Measurements from ENCODE around the gene DPP7.
"Not testable (repeated sequence)": the region's sequence is repeated elsewhere in the genome, so short reads cannot be mapped to it uniquely, and the experiment has no call there.

The DPP7 gene

DNA sequence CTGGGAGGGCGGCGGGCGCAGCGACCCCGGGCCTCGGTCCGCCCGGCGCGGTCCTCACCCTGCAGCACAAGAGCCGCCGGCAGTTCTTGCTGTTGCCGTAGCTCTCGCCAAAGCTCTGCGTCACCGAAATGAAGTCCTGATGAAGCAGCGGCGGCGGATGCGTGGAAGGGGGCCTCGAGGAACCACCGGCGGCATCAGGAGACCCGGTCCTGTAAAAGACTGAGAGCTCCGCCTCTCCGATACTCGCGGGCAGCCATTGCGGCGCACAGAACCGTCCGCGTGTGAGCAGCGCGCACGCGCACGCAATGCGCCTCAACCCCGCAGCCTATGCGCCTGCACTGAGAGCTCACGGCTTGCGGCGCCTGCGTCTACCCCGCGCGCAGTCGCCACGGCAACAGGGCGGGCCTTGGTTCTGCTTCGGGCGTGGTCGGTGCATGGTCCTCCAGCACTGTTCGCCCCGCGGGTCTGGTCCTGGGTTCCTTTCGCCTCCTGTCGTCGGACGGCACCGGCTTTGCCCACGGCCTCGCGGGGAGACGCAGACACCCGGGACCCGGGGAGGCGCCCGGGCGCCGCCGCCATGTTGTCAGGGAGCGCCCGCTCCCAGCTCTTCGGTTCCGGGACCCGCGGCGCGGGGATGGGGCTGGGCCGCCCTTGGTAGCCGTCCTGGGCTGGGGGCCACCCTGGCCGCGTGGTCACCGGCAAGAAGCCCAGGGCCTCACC, 15.1 kb upstream of the DPP7 start:
- DNase-seq = peak; percentile 94

DNA sequence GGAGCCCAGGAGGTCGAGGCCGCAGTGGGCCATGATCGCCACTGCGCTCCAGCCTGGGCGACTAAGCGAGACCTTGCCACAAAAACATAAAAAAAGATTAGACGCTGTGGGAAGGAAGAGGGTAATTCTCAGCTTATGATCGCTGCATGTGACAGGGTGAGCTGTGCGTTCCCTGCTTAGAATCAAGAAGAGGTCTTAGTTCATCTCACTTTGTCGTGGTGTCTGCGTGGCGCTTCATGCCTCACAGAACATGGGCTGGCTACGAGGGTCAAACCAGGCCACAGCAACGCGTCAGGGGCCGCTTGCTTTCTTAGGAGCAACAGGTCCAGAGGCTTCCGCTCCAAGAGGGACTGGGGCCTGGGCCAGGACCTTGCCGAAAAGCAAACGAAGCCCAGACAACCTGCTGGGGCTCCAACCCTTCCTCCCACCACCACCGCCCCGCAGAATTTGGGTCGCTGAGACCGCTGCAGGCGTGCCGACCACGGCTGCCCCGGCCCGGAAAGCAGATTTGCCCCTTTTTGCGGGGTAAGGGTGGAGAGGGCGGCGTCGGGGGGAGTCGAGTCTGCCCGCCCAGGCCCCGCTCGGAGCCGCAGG, 14.4 kb upstream of the DPP7 start:
- no peak for DNase-seq

DNA sequence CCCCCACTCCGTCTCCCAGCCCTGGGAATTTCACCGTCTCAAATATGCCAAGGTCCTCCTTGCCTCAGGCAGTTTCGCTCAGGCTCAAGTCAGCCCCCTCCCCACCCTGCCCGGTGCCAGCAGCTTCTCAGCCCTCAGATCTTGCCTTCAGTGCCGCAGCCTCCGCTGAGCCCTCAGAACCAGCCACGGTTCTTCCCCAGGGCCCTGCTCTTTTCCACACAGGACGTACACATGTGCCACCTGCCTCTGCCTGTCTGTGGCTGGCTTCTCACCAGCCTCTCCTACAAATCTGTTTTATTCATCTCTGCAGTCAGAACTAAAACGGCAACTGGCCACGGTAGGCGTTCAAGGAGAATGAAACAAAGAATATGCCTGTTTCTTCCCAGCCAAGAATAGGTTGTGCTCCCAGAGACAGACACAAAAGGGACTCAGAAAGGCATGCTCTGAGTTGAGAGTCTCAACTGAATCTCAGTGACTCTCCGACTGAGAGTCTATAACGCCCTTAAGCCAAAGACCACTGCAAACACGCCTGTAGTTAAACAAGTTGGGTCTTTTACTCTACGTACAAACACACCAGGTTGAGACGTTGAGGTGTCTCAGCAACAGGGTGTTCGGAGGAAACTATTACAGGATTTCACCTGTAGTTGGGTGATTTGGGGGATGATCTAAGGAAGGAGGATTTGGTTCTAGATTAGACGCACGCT, 13.8 kb upstream of the DPP7 start:
- DNase-seq = no peak

DNA sequence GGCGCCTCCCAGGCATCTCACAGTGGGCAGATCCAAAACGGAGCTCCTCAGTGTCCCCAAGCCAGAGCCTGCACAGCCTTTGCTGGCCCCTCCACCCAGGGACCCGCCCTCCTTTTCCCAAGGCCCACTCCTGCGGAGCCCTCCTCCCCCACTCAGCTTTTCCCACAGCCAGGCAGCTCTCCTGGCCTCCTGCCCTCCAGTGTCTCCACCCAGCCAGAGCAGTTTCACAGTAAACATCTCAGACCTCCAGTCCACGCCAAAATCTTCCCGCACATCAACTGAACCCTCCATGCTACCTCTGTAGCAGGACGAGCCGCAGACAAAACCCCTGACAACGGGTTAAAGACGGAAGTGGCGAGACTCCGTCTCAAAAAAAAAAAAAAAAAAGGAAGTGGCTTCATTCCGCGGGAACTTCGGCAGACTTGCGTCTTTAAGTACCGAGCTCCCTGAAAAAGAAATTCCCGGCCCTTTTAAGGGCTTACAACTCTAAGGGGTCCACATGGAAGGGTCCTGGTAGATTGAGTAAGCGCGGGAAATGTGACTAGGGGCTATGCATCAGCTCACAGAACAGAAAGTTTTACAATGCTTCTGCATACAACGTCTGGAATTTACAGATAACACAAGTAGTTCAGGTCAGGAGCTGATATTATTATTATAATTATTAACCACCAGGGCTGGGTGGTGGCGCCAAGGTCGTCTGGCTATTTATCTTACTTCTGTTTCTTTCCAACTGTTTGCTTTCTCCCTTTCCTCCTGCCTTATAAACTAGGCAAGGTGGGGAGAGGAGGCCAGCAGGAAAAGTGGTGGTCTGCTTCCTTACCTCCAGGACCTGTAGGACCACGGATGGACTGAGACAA, 13.0 kb upstream of the DPP7 start:
- DNase-seq = no peak

DNA sequence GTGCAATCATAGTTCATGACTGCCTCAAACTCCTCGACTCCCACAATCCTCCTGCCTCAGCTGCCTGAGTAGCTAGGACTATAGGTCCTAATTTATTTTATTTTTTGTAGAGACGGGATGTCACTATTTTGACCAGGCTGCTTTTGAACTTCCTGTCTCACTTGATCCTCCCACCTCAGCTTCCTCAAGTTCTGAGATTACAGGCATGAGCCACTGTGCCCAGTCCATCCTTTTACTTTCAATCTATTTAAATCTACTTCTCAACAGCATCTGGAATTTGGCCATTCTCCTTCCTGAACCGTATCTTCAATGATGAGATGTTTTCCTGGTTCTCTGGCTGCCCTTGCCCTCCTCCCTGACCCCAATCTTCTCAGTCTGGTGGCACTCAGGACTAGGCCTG, 12.3 kb upstream of the DPP7 start:
- no peak for DNase-seq

DNA sequence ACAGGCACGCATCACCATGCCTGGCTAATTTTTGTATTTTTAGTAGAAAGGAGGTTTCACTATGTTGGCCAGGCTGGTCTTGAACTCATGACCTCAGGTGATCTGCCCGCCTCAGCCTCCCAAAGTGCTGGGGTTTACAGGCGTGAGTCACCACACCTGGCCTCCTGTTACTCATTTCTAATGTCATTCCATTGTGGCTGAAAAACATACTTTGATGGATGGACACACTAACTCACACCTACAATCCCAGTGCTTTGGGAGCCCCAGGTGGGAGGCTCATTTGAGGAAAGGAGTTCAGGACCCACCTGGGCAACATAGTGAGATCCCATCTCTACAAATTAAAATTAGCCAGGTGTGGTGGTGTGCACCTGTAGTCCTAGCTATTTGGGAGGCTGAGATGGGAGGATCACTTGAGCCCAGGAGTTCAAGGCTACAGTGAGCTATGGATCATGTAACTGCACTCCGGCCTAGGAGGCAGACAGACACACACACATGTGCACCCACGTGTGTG, 9.5 kb upstream of the DPP7 start:
- DNase-seq = not testable (repeated sequence)

DNA sequence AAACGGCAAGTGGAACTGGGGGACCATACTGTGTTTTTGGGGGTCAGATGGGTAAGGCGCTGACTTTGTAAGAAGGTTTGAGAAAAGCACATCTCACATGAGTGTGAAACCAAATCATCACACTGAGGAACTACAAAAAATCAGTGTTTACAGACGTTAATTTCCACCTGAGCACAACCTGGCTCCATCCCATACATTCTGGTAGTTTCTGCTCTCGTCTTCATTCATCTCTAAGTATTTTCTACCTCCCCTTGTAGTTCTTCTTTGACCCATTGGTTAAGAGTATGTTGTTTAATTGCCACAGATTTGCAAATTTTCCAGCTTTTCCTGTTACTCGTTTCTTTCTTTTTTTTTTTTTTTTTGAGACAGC, 8.9 kb upstream of the DPP7 start:
- no peak for DNase-seq

DNA sequence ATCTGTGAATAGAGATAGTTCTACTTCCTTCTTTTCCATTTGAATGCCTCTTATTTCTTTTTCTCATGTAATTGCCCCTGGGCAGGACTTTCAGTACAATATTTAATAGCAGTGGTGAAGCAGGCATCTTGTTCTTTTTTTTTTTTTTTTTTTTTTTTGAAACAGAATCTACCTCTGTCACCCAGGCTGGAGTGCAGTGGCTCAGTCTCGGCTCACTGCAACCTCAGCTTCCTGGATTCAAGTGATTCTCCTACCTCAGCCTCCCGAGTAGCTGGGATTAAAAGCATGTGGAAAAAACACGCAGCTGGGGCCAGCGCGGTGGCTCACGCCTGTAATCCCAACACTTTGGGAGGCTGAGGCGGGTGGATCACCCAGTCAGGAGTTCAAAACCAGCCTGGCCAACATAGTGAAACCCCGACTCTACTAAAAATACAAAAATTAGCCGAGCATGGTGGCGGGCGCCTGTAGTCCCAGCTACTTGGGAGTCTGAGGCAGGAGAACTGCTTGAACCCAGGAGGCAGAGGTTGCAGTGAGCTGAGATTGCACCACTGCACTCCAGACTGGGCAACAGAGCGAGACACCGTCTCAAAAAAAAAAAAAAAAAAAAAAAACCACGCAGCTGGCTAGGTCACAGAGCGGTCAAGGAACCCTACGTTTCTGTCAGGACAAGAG, 8.4 kb upstream of the DPP7 start:
- not testable (repeated sequence) for DNase-seq

DNA sequence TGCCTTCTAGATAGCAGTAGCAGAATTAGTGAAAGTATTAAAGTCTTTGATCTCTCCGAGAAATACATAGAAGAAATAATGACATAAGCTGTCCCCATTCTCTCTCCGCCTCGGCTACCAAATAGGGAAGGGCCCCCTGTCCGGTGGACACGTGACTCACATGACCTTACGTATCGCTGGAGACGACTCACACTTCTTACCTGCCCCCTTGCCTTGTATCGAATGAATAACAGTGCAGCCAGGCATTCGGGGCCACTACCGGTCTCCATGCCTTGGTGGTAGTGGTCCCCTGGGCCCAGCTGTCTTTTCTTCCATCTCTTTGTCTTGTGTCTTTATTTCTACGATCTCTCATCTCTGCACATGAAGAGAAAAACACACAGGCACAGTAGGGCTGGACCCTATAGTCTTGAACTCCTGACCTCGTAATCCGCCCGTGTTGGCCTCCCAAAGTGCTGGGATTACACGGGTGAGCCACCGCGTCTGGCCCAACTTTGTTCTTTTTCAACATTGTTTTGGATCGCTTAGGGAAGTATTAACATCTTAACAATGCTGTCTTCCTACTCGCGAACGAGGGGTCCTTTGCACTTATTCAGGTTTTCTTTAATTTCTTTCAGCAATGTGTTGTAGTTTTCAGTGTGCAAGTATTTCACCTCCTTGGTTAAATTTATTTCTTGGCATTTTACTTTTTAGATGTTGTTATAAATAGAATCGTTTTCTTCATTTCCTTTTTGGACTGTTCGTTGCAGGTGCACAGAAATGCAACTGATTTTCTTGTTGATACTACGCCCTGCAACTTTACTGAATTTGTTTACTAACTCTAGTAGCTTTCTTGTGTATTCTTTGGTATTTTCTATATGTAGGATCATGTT, 7.6 kb upstream of the DPP7 start:
- DNase-seq = not testable (repeated sequence)

DNA sequence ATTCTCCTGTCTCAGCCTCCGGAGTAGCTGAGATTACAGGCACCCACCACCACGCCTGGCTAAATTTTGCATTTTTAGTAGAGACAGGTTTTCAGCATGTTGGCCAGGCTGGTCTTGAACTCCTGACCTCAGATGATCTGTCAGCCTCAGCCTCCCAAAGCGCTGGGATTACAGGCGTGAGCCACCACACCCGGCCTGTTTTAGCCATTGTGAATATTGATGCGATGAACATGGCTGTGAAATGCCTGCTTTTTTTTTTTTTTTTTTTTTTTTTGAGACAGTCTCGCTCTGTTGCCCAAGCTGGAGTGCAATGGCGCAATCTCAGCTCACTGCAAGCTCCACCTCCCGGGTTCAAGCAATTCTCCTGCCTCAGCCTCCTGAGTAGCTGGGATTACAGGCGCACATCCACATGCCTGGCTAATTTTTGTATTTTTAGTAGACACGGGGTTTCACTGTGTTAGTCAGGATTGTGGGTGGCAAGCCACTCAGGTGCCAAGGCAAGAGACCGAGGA, 3.6 kb upstream of the DPP7 start:
- not testable (repeated sequence) for DNase-seq

DNA sequence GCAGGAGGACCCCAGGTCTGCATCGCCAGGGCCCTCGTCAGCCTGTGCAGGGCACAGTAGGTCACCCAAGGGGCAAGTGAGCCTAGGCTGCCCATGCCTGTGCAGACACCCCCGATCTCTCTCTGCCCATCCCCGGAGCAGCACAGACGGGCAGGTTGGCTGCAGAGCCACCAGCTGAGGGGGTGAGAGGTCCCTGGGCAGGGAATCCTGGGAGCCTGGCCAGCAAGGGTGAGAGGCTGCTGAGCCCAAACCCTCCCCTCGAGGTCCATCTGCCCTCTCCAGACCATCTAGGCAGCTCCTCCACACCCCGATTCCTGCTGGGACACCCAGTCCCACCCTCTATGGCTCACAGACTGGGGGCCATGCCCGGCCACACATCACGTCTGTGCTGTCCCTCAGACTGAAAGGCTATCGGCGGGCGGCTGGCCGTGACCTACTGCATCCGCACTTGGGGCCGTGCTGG, 2.8 kb upstream of the DPP7 start:
- no peak for DNase-seq

DNA sequence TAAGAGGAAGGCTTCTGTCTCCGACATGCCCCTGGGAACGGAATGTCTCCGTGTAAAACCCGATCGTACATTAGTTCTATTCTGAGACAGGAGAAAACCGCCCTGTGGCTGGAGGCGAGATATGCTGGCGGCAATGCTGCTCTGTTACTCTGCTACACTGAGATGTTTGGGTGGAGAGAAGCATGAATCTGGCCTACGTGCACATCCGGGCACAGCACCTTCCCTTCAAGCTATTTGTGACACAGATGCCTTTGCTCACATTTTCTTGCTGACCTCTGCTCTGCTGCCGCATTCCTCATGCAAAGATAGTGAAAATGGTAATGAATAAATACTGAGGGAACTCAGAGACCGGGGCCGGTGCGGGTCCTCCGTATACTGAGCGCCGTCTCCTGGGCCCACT, 2.2 kb upstream of the DPP7 start:
- DNase-seq = no peak

DNA sequence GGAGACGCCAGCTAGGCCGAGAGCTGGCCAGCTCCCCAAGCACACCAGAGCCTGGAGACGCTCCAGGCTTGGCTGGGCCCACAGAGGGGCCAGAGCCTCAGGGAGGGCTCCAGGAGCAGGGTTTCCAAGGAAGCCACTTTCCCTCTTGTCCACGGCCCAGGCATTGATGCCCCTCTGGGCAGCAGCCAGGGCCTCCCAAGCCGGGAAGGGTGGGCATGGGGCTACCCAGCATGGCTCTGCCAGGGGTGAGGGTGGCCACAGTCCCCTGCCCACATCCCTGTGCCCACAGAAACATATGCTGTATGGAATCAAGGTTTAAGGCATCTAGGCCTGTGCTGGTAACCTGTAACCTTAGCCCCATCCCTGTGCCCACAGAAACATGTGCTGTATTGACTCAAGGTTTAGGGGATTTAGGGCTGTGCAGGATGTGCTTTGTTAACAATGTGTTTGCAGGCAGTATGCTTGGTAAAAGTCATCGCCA, 1.5 kb upstream of the DPP7 start:
- DNase-seq = no peak

DNA sequence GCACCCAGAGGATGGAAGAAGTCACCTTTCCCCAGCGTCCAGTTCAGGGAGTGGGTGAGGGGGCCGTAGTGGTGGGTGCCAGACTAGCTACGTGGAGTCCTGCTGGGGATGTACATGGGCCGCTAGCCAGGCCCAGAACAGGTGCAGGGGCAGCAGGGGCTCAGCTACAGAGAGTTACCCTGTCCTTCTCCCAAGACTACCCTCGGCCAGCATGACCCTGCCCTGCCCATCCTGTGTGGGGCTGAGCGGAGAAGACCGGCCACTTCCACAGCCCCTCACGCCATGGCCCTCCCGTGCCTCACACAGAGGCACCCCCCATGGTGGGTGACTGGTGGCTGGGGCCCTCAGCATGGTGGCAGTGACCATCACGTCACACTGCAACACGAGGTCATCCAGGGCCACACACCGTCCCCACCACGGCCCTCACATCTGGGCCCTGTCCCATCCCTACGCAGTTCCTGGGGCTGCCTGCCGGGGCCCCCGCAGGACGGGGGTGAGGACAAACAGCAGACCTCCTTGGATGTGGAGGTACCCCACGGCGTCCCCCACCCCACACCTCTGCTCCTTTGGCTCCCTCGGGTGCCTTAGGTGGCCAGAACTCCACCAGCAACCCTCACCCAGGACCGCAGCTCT, 977 bp upstream of the DPP7 start:
- no peak for DNase-seq

DNA sequence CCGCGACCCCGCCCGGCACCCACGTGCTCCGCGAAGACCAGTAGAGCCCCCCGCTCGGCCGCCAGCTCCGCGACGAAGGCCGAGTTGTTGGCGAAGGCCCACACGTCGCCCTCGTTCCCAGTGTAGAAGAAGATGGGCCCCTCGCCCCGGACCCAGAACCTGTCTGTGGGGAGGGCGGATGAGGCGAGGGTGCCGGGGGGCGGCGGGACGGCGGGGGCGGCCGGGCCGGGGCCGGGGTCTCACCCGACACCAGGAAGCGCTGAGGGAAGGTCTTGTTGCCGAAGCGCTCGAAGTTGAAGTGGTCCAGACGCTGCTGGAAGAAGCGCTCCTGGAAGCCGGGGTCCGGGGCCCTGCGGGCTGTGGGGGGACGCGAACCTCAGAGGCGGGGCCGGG, 317 bp downstream of the DPP7 start:
- no peak for DNase-seq

DNA sequence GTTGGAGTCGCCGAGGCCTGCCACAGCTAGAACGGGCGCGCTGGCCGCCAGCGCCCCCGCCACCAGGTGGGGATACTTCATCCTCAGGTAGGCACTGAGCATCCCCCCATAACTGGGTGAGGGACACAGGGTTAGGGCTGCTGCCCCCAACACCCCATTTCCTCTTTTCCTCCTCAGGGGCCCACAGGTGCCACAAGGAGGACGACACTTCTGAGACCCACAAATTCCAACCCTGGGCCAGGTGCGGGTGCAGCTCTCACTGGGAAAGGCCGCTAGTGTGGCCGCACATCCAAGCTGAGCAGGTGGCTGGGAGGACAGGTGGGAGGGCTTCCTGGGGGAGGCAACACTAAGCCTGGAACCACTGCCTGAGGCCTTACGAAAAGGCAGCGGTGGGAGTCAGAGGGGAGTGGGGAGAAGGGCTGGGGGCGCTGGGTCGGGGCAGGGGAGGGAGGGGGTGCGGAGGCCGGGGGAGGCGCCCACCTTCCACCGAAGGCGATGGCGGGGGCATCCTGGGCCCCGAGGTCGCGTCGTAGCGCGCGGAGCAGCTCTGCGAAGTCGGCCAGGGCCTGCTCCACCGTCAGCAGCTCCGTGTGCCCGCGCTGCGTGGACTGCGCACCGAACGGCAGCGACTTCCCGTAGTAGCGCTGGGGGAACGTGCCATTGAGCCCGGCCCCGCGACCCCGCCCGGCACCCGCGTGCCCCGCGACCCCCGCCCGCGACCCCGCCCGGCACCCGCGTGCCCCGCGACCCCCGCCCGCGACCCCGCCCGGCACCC, 961 bp downstream of the DPP7 start:
- no peak for DNase-seq

DNA sequence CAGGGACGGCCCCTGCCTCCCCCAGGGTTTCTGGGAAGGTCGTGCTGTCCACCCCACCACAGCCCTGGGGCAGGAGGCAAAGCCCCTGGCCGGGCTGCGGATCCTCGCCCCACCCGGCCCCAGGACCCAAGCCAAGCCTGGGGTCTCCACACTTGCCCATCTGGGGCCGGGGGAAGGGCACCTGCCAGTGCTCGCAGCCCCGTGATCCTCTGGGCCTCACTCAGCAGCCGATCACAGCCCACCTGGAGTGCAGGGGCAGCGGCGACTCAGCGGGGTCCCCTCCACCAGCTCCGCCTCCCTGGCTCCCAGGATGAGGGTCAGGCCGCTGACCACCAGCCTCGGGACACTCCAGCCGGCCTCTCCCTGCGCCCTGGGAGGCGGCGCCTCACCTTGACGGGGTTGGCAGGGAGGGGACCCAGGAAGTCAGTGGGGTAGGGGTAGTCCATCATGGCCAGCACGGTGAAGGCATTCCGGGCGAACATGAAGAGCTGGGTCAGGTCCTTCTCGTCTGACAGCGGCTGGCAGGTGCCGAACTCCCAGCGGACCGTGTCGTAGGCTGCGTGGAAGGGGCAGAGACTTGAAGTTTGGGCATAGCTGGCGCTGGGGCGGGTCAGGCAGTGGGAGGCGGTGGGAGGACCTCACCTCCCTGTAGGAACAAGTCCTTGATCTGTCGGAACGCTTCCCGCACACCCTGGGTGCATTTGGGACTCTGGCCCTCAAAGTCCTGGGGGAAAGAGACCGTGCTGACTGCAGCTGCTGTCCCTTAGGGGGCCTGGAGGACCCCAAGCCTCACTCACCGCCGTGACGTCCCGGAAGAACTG, 1.8 kb downstream of the DPP7 start:
- DNase-seq = no peak

Data from right kidney (tissue), 1 donor.